NCI-H2196 treated with DMSO at 0.1 percent for 48 hours (cell line): Measurements from ENCODE around the gene TUBB.
"Not testable (repeated sequence)": the region's sequence is repeated elsewhere in the genome, so short reads cannot be mapped to it uniquely, and the experiment has no call there.

ENCODE experiments used
- DNase-seq: peaks from one replicate; lab custom pipeline; 2025; ENCODE audit not compliant: unreplicated experiment; lab: John Stamatoyannopoulos, UW

Gene TUBB

GRCh38 chr6:30717845-30718720 lies 2.1 kb upstream of the TUBB start:
- not testable (repeated sequence) for DNase-seq

- no peak for DNase-seq
These were observed 796 bp upstream of the TUBB start for GRCh38 chr6:30719356-30719755.

- DNase-seq: no peak
These were observed 616 bp downstream of the TUBB start for GRCh38 chr6:30720738-30721197.

GRCh38 chr6:30721198-30722024 lies 1.3 kb downstream of the TUBB start:
- DNase-seq: peak; percentile 82

- DNase-seq: not testable (repeated sequence)
These were observed 1.8 kb downstream of the TUBB start for GRCh38 chr6:30722025-30722279.

- peak; percentile 58 for DNase-seq
These were observed 2.3 kb downstream of the TUBB start for GRCh38 chr6:30722280-30723112.

- not testable (repeated sequence) for DNase-seq
These were observed 3.1 kb downstream of the TUBB start for GRCh38 chr6:30723159-30723842.

- DNase-seq: not testable (repeated sequence)
These were observed 3.9 kb downstream of the TUBB start for GRCh38 chr6:30723843-30724741.

- no peak for DNase-seq
These were observed 4.9 kb downstream of the TUBB start for GRCh38 chr6:30724906-30725667.

- DNase-seq: no peak
These were observed 5.8 kb downstream of the TUBB start for GRCh38 chr6:30725713-30726505.

GRCh38 chr6:30726506-30727413 lies 6.6 kb downstream of the TUBB start:
- no peak for DNase-seq

- DNase-seq: no peak
These were observed 7.9 kb downstream of the TUBB start for GRCh38 chr6:30727920-30728553.

GRCh38 chr6:30730601-30731435 lies 10.7 kb downstream of the TUBB start:
- peak; percentile 91 for DNase-seq

GRCh38 chr6:30732237-30732943 lies 12.2 kb downstream of the TUBB start:
- no peak for DNase-seq

- DNase-seq: no peak
These were observed 15.6 kb downstream of the TUBB start for GRCh38 chr6:30735668-30736314.
